Parietal lobe (tissue), 2 donors: ENCODE results near the gene TAS2R39. TPM values are rescaled to one million over a fixed set of nuclear protein-coding genes. Genes with fewer than 3 reads are reported as not detected.

ENCODE experiments used
- small RNA-seq: library from RNA; depleted of rRNA; stranded (forward); fragments of <200 nt; gene quantifications from one replicate; pipeline ENCODE3, GENCODE V24; 2014; ENCODE audit warnings: low replicate concordance
- total RNA-seq: library from RNA; depleted of rRNA; stranded (reverse); fragments of >200 nt; gene quantifications from one replicate; pipeline ENCODE4 v1.2.3, GENCODE V29; 2014

Gene TAS2R39
- not detected for total RNA-seq

GRCh38 chr7:143183024-143183423 lies at the start of gene TAS2R39:
TAS2R39 (plus strand) TSS chr7:143183419; CDS start chr7:143183419, 0 bp downstream.

GRCh38 chr7:143221737-143222136 lies 38.5 kb downstream of the TAS2R39 start, which contains the start of gene TAS2R40:
TAS2R40 (plus strand) TSS chr7:143222037; CDS start chr7:143222079, 42 bp downstream.

Small RNA genes within 50 kb of the gene (small RNA-seq; reads per million reads assigned to genes)
- gene AC073342.3 = not detected

Other genes starting within 250 kb of the TAS2R39 start
- gene TRPV5, start 249.7 kb upstream of the TAS2R39 start, total RNA-seq = 0.31 TPM
- gene LLCFC1, start 243.9 kb upstream of the TAS2R39 start, total RNA-seq = not detected
- gene KEL, start 221.1 kb upstream of the TAS2R39 start, total RNA-seq = 3.8 TPM
- gene OR9A2, start 156.3 kb upstream of the TAS2R39 start, total RNA-seq = 5.6 TPM
- not detected for gene OR6V1, start 131.1 kb upstream of the TAS2R39 start, total RNA-seq
- not detected for gene PIP, start 51.3 kb upstream of the TAS2R39 start, total RNA-seq
- not detected for gene TAS2R40, start 38.6 kb downstream of the TAS2R39 start, total RNA-seq
- gene GSTK1, start 80.0 kb downstream of the TAS2R39 start, total RNA-seq = 45.1 TPM
- gene TMEM139, start 101.5 kb downstream of the TAS2R39 start, total RNA-seq = not detected
- gene CASP2, start 104.9 kb downstream of the TAS2R39 start, total RNA-seq = 41.6 TPM
- not detected for gene CLCN1, start 132.7 kb downstream of the TAS2R39 start, total RNA-seq
- gene FAM131B, start 179.3 kb downstream of the TAS2R39 start, total RNA-seq = 99.5 TPM
- 16.6 TPM for gene ZYX, start 197.9 kb downstream of the TAS2R39 start, total RNA-seq
- gene EPHA1, start 225.4 kb downstream of the TAS2R39 start, total RNA-seq = not detected